NB4 (cell line): Measurements from ENCODE around the gene GALNTL6.

Experiments
- DNase-seq: peaks from one replicate; pipeline ENCODE4 v3.0.0; 2010; ENCODE audit warnings: low read depth
- H3K4me3 ChIP-seq: one replicate; pipeline ENCODE4 v1.5.1; 2011; ENCODE audit warnings: mild to moderate bottlenecking, low read depth, low read length, moderate library complexity
- MYC ChIP-seq: IDR thresholded peaks from 2 replicates; pipeline ENCODE4 v1.6.1; 2011; ENCODE audit warnings: low read depth, low read length
- POLR2A ChIP-seq: IDR thresholded peaks from 2 replicates; pipeline ENCODE4 v1.6.1; 2011; ENCODE audit warnings: mild to moderate bottlenecking; ENCODE audit not compliant: insufficient read length; ENCODE audit errors: extremely low read depth
- TF ChIP-seq, protein P1 (sequence below): IDR thresholded peaks from 2 replicates; pipeline ENCODE4 v1.6.1; 2011; ENCODE audit warnings: low read depth, low read length
- TF ChIP-seq, protein P2 (sequence below): IDR thresholded peaks from one replicate; pipeline ENCODE4 v1.5.1; 2012; ENCODE audit warnings: low read depth, low read length

GALNTL6 gene

DNA sequence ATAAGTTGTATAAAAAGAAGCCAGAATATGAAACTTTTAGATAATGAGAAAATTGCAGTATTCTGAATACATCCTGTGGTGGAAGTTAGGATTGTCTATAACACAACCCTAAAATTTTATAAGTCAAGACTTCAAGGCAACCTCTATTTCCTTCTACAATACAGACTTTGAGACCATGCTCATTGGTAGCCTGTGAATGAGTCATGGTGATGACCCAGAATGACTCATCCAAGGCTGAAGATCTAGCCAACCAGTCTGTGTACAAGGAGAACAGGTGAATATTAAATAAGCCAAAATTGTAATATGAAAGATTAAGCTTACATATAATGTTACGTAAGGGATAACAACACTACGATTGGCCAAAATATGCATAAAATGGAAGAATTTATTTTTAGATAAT is 879.5 kb downstream of the GALNTL6 start:
- H3K4me3 ChIP-seq, result no peak overlapping the region
- TF ChIP-seq, protein P1, sequence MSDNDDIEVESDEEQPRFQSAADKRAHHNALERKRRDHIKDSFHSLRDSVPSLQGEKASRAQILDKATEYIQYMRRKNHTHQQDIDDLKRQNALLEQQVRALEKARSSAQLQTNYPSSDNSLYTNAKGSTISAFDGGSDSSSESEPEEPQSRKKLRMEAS, result no peak
- no peak for TF ChIP-seq POLR2A
- TF ChIP-seq, protein P2, sequence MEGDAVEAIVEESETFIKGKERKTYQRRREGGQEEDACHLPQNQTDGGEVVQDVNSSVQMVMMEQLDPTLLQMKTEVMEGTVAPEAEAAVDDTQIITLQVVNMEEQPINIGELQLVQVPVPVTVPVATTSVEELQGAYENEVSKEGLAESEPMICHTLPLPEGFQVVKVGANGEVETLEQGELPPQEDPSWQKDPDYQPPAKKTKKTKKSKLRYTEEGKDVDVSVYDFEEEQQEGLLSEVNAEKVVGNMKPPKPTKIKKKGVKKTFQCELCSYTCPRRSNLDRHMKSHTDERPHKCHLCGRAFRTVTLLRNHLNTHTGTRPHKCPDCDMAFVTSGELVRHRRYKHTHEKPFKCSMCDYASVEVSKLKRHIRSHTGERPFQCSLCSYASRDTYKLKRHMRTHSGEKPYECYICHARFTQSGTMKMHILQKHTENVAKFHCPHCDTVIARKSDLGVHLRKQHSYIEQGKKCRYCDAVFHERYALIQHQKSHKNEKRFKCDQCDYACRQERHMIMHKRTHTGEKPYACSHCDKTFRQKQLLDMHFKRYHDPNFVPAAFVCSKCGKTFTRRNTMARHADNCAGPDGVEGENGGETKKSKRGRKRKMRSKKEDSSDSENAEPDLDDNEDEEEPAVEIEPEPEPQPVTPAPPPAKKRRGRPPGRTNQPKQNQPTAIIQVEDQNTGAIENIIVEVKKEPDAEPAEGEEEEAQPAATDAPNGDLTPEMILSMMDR, result no peak
- no peak for TF ChIP-seq MYC
- peak; percentile 7 for DNase-seq

DNA sequence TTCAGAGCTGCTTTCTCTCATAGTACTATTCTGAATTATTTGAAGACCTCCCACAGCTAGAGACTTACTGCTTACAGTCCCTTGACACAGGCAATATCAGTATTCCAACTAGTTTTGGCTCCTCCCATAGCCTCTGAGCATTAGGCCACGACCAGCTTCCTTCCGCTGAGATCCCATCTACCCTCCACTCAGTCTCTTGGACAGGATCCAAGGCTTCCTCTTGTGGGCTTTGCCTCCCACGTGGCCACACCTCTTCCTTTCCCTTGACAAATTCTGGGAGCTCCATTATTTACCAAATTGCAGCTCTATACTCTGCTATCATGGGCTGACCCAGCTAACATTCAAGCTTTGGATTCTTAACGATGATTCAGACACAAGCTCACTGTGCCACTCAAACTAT is 885.1 kb downstream of the GALNTL6 start:
- no peak for TF ChIP-seq MYC
- TF ChIP-seq, protein P1, result no peak
- TF ChIP-seq, protein P2, result no peak
- no peak for DNase-seq

DNA sequence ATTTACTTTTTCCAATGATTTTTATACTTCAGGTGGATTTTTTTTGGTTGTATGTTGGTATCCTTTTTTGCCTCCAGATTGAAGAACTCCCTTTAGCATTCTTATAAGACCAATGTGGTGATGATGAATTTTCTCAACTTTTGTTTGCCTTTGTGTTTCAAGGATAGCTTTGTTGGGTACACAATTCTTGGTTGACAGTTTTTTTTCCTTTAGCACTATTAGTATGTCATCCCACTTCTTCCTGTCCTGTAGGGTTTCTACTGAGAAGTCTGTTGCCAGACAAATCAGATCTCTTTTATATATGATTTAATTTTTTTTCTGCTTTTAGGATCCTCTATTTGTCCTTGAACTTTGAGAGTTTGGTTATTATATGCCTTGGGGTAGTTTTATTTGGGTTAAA is 892.4 kb downstream of the GALNTL6 start:
- no peak for DNase-seq
- no peak overlapping the region for H3K4me3 ChIP-seq
- TF ChIP-seq POLR2A (no peak), MYC (no peak)
- TF ChIP-seq, protein P1, result no peak
- TF ChIP-seq, protein P2, result no peak

More for the DNA sequence above, 885.1 kb downstream of the GALNTL6 start:
- no peak overlapping the region for H3K4me3 ChIP-seq

DNA sequence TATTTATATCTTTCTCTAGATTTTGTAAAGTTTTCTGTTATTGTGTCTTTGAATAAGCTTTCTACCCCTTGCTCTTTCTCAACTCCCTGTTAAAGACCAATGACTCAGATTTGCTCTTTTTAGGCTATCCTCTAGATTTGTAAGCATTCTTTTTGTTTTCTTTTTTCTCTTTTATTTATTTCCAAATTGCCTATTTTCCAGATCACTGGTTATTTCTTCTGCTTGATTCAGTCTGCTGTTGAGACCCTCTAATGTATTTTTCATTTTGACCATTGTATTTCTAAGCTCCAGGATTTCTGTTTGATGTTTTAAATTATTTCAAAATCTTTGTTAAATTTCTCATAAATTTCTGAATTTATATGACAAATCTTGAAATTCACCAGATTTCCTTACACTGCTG is 892.8 kb downstream of the GALNTL6 start:
- H3K4me3 ChIP-seq, result no peak overlapping the region
- TF ChIP-seq, protein P2, result no peak
- TF ChIP-seq, protein P1, result no peak
- TF ChIP-seq POLR2A (no peak), MYC (no peak)
- DNase-seq, result no peak

DNA sequence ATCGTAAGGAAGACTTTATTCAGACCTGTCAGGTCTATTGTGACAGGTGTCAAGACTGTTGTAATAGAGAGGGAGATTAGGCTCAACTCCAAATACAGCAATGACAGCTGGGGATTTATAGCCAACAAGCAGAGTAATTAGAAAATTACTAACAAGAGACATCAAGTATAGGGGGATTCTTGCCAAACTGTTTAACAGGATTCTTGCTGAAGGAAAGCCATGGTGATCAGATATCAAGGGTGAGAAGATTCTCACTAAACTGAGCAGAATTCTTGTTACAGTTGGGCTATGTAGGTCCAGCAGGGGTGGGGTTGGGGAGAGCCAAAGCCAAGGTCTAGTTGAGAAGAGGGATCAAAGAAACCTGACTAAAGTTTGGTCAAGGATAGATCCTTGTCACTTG is 894.4 kb downstream of the GALNTL6 start:
- TF ChIP-seq, protein P1, result no peak
- TF ChIP-seq MYC, result no peak
- TF ChIP-seq POLR2A, result no peak
- TF ChIP-seq, protein P2, result no peak
- H3K4me3 ChIP-seq, result no peak overlapping the region
- DNase-seq, result no peak

DNA sequence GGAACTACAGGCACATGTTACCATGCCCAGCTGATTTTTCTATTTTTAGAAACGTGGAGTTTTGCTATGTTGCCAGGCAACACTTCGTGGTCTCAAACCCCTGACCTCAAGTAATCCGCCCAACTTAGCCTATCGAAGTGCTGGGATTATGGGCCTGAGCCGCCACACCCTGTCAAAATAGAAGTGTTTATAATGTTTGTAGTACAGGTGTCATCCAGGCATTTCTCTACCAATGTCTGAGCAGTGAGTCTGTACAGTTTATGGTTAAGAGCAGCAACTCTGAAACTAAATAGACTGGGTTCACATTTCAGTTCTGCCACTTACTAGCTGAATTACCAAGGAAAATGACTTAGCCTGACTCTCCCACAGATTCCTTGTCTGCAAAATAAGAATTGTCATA is 895.0 kb downstream of the GALNTL6 start:
- no peak overlapping the region for H3K4me3 ChIP-seq
- no peak for DNase-seq
- TF ChIP-seq MYC (no peak), POLR2A (no peak)
- TF ChIP-seq, protein P1, result no peak
- TF ChIP-seq, protein P2, result no peak
